ENCODE measurements around the gene IPO11.

DNA sequence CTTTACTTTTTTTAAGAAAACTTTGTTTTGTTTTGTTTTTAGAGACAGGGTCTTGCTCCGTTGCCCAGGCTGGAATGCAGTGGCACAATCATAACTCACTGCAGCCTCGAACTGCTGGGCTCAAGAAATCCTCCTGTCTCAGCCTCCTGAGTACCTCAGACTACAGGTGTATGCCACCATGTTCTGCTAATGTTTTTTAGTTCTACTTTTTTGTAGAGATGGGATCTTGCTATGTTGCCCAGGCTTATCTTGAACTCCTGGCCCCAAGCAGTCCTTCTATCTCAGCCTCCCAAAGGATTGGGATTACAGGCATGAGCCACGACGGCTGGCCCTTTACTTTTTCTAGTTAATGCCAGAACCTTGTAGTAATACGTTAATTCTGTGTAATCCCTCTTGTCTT, 36.0 kb downstream of the IPO11 start:
- TF ChIP-seq, protein P1, sequence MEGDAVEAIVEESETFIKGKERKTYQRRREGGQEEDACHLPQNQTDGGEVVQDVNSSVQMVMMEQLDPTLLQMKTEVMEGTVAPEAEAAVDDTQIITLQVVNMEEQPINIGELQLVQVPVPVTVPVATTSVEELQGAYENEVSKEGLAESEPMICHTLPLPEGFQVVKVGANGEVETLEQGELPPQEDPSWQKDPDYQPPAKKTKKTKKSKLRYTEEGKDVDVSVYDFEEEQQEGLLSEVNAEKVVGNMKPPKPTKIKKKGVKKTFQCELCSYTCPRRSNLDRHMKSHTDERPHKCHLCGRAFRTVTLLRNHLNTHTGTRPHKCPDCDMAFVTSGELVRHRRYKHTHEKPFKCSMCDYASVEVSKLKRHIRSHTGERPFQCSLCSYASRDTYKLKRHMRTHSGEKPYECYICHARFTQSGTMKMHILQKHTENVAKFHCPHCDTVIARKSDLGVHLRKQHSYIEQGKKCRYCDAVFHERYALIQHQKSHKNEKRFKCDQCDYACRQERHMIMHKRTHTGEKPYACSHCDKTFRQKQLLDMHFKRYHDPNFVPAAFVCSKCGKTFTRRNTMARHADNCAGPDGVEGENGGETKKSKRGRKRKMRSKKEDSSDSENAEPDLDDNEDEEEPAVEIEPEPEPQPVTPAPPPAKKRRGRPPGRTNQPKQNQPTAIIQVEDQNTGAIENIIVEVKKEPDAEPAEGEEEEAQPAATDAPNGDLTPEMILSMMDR (conservative IDR thresholded peaks at IDR 0.05), result no peak
- no peak for TF ChIP-seq ZFX (IDR thresholded peaks at IDR 0.05)
